SU-DHL-6 (cell line): ENCODE results near the gene VIPR2.

ENCODE experiments used
- H2AFZ ChIP-seq: fragments of 200-600 bp; sonication (generic); 2 replicates; pipeline ENCODE4 v1.6.1; 2014; ENCODE audit warnings: low read depth, mild to moderate bottlenecking, moderate library complexity, mixed read lengths, antibody characterized with exemption, low read length; ENCODE audit not compliant: severe bottlenecking
- H3F3A ChIP-seq: fragments of 200-600 bp; shearing (Covaris generic); 2 replicates; pipeline ENCODE4 v1.6.0; 2016; ENCODE audit warnings: antibody characterized with exemption, mild to moderate bottlenecking; ENCODE audit not compliant: insufficient read depth
- H3K27ac ChIP-seq: fragments of 200-600 bp; sonication (generic); 2 replicates; pipeline ENCODE4 v1.5.1; 2016; ENCODE audit warnings: low read depth, mild to moderate bottlenecking, low read length, moderate library complexity, mixed read lengths
- H3K27me3 ChIP-seq: fragments of 200-600 bp; sonication (generic), shearing (Covaris generic); 2 replicates; pipeline ENCODE4 v1.6.0; 2014; ENCODE audit warnings: mild to moderate bottlenecking, low read length
- H3K36me3 ChIP-seq: fragments of 200-600 bp; sonication (generic); 2 replicates; pipeline ENCODE4 v1.6.1; 2014; ENCODE audit warnings: mild to moderate bottlenecking, low read length, mixed read lengths
- H3K4me2 ChIP-seq: fragments of 300-600, 200-600 bp; shearing (Covaris generic), sonication (generic); 2 replicates; pipeline ENCODE4 v1.6.0; 2014; ENCODE audit warnings: low read length, low read depth, mild to moderate bottlenecking; ENCODE audit not compliant: poor library complexity, severe bottlenecking
- H3K4me3 ChIP-seq: fragments of 200-600 bp; sonication (generic); 2 replicates; pipeline ENCODE4 v1.5.1; 2014; ENCODE audit warnings: antibody characterized with exemption, low read length, mild to moderate bottlenecking, mixed read lengths; ENCODE audit not compliant: insufficient read depth, poor library complexity, severe bottlenecking
- H3K79me2 ChIP-seq: fragments of 200-600 bp; sonication (generic); 2 replicates; pipeline ENCODE4 v1.6.1; 2014; ENCODE audit warnings: mild to moderate bottlenecking, low read length, moderate library complexity; ENCODE audit not compliant: insufficient read depth
- H3K9ac ChIP-seq: fragments of 200-600 bp; sonication (generic); 2 replicates; pipeline ENCODE4 v1.7.0; 2014; ENCODE audit warnings: mild to moderate bottlenecking, low read length
- H3K9me2 ChIP-seq: fragments of 200-600 bp; sonication (generic); replicated peaks from 2 replicates; pipeline ENCODE4 v1.6.1; 2014; ENCODE audit warnings: low read length; ENCODE audit not compliant: insufficient read depth
- H3K9me3 ChIP-seq: fragments of 200-600 bp; sonication (generic); 2 replicates; pipeline ENCODE4 v1.6.1; 2014; ENCODE audit warnings: low read length, mixed read lengths; ENCODE audit not compliant: insufficient read depth
- H4K20me1 ChIP-seq: fragments of 200-600 bp; sonication (generic); 2 replicates; pipeline ENCODE4 v1.6.1; 2014; ENCODE audit warnings: low read depth, mild to moderate bottlenecking, antibody characterized with exemption, low read length, moderate library complexity, mixed read lengths
- EZH2phosphoT487 ChIP-seq: fragments of 200-600 bp; sonication (generic), shearing (Covaris generic); conservative IDR thresholded peaks from 2 replicates; pipeline ENCODE4 v1.6.1; 2018; ENCODE audit warnings: mild to moderate bottlenecking, antibody characterized with exemption, low read length, moderate library complexity, mixed read lengths
- TF ChIP-seq, protein P1 (sequence below): fragments of 200-600 bp; sonication (generic); IDR thresholded peaks from one replicate; pipeline ENCODE4 v1.5.1; 2017; ENCODE audit warnings: antibody characterized with exemption, mild to moderate bottlenecking, low read length, moderate library complexity; ENCODE audit not compliant: insufficient read depth, poor library complexity, severe bottlenecking

Gene VIPR2

DNA sequence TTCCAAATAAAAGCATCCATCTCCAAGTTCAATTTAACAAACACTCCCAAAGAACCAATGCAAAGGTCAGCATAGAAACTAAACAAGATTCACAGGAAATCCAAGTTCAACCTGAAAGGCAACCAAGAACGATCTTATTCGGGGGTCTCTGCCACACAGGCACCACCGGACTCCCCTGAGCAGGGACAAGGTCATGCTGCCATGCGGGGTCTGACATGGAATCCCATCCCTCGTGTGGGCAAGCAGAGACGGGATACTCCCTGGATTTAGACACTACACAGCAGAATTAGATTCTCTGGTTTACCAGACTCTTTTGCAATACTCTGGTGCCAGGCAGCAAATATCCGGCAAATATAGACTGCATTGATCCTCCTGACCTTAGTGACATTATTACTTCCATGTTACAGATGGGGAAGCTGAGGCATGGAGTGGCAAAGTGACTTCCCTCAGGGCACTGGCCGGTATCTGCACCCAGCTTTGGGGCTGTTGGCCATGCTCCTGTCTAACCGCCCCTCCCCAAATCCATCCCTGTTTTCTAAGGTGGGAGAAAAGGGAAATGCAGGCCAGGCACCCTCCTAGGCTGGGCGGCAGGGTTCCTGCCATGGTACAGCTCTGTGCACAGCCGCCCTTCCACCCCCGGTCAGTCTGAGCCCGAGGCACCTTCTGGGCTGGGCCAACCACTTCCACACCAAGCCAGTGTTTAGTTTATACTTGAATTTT lies 111.8 kb downstream of the VIPR2 start:
- no peak overlapping the region for H3K27ac ChIP-seq
- no peaks in the 10 kb centered on the region for H4K20me1 ChIP-seq
- H3K9me2 ChIP-seq: no peaks in the 10 kb centered on the region
- H3K4me3 ChIP-seq: no peak overlapping the region
- H3K27me3 ChIP-seq: no peaks in the 10 kb centered on the region
- H3K4me2 ChIP-seq: no peak overlapping the region
- TF ChIP-seq, protein P1, sequence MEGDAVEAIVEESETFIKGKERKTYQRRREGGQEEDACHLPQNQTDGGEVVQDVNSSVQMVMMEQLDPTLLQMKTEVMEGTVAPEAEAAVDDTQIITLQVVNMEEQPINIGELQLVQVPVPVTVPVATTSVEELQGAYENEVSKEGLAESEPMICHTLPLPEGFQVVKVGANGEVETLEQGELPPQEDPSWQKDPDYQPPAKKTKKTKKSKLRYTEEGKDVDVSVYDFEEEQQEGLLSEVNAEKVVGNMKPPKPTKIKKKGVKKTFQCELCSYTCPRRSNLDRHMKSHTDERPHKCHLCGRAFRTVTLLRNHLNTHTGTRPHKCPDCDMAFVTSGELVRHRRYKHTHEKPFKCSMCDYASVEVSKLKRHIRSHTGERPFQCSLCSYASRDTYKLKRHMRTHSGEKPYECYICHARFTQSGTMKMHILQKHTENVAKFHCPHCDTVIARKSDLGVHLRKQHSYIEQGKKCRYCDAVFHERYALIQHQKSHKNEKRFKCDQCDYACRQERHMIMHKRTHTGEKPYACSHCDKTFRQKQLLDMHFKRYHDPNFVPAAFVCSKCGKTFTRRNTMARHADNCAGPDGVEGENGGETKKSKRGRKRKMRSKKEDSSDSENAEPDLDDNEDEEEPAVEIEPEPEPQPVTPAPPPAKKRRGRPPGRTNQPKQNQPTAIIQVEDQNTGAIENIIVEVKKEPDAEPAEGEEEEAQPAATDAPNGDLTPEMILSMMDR: no peak
- no peak for TF ChIP-seq EZH2phosphoT487
- H3K79me2 ChIP-seq: no peaks in the 10 kb centered on the region
- H3F3A ChIP-seq: no peaks in the 10 kb centered on the region
- no peaks in the 10 kb centered on the region for H3K36me3 ChIP-seq
- no peaks in the 10 kb centered on the region for H3K9me3 ChIP-seq
- H2AFZ ChIP-seq: no peak overlapping the region
- H3K9ac ChIP-seq: no peak overlapping the region

DNA sequence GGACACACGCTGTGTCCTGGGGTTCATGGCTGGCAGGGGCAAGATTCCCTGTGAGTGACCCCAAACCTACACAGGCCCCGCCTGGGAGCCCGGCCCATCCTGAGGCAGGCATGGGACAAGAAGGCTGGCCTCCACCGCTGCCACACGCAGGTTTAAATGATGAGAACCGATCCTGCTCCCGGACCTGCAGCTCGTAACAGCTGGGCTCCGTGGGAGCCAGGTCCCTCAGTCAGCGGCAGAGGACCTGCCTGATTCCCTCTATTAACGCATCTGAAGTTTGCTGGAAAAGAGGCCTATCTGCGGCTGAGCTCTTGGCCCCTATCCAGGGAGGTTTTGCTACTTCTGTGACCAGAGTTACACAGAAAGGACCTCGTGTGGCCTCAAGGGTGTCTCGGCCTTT lies 112.3 kb downstream of the VIPR2 start:
- H3K36me3 ChIP-seq: no peaks in the 10 kb centered on the region
- H4K20me1 ChIP-seq: no peaks in the 10 kb centered on the region
- H3K4me2 ChIP-seq: no peak overlapping the region
- no peaks in the 10 kb centered on the region for H3K9me2 ChIP-seq
- H3K4me3 ChIP-seq: no peak overlapping the region
- H3K27ac ChIP-seq: no peak overlapping the region
- H3K9ac ChIP-seq: no peak overlapping the region
- no peaks in the 10 kb centered on the region for H3K27me3 ChIP-seq
- TF ChIP-seq EZH2phosphoT487: no peak
- no peaks in the 10 kb centered on the region for H3K79me2 ChIP-seq
- no peak overlapping the region for H2AFZ ChIP-seq
- no peaks in the 10 kb centered on the region for H3F3A ChIP-seq
- no peaks in the 10 kb centered on the region for H3K9me3 ChIP-seq

DNA sequence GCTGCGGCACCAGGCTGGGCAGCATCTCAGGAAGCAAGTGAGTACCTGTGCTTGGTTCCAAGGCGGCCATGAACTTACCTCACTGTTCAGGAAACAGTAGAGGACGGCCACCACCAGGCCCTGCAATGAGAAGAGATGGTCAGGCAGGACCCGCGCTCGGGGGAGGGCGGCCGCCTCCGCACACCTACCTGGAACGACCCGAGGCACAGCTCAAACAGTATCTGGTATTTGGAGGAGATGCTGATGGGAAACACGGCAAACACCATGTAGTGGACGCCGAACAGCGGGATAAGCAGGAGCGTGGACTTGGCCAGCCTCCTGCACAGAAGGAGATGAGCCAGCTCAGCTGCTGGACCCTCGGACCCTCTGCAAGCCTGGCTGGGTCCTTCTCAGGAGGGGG lies 112.9 kb downstream of the VIPR2 start:
- no peaks in the 10 kb centered on the region for H3K79me2 ChIP-seq
- no peaks in the 10 kb centered on the region for H3K9me3 ChIP-seq
- no peak overlapping the region for H2AFZ ChIP-seq
- no peak for TF ChIP-seq EZH2phosphoT487
- TF ChIP-seq, protein P1: no peak
- H4K20me1 ChIP-seq: no peaks in the 10 kb centered on the region
- no peak overlapping the region for H3K4me3 ChIP-seq
- no peaks in the 10 kb centered on the region for H3K36me3 ChIP-seq
- no peaks in the 10 kb centered on the region for H3K9me2 ChIP-seq
- no peaks in the 10 kb centered on the region for H3K27me3 ChIP-seq
- H3K27ac ChIP-seq: no peak overlapping the region
- no peak overlapping the region for H3K9ac ChIP-seq
- H3F3A ChIP-seq: no peaks in the 10 kb centered on the region
- no peak overlapping the region for H3K4me2 ChIP-seq

DNA sequence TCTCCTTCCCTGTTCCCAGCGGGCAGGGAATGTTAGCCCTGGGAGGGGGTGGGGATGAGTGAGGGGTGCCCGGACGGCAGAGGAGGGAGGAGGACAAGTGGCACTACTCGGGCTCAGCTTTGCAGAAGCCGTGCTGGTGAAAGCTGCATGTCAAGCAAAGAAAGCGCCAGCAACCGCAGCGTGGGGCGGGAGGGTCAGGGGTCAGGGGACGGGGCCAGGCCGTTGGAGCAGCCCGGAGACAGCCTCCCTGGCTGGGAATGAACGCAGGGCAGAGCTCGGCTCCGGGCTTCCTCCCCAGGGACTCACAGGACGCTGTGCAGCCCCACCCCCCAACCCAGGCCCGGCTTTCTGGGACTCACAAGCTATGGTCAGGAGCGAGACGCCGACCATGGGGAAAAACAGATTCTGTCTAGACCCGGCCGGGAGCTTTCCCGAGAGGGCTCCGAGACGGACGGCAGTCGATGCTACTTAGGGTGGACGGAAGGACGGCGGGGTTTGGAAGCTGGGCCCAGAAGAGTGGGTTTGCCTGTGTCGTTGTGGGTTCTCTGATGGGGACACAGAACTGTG lies 113.4 kb downstream of the VIPR2 start:
- no peak for TF ChIP-seq EZH2phosphoT487
- H4K20me1 ChIP-seq: no peaks in the 10 kb centered on the region
- H3K27me3 ChIP-seq: no peaks in the 10 kb centered on the region
- H3K9me2 ChIP-seq: no peaks in the 10 kb centered on the region
- H3K4me3 ChIP-seq: no peak overlapping the region
- no peak overlapping the region for H3K27ac ChIP-seq
- no peaks in the 10 kb centered on the region for H3F3A ChIP-seq
- H3K4me2 ChIP-seq: no peak overlapping the region
- H3K79me2 ChIP-seq: no peaks in the 10 kb centered on the region
- no peak overlapping the region for H2AFZ ChIP-seq
- no peaks in the 10 kb centered on the region for H3K36me3 ChIP-seq
- H3K9me3 ChIP-seq: no peaks in the 10 kb centered on the region
- no peak overlapping the region for H3K9ac ChIP-seq
